Globus pallidus (tissue), 1 donor: ENCODE data around the gene PDGFA.

Experiments used
- DNase-seq: peaks from one replicate; pipeline ENCODE4 v3.0.0-alpha.2; 2015; ENCODE audit warnings: low spot score

Gene PDGFA

GRCh38 chr7:460374-461116, 59.1 kb downstream of the PDGFA start:
- no peak for DNase-seq

GRCh38 chr7:459584-460373, 59.9 kb downstream of the PDGFA start:
- no peak for DNase-seq

GRCh38 chr7:458511-459245, 61.0 kb downstream of the PDGFA start:
- no peak for DNase-seq

- DNase-seq, result no peak
These were observed 61.7 kb downstream of the PDGFA start for GRCh38 chr7:457814-458510.

- DNase-seq, result no peak
These were observed 64.3 kb downstream of the PDGFA start for GRCh38 chr7:455110-455928.

GRCh38 chr7:454356-455109, 65.1 kb downstream of the PDGFA start:
- DNase-seq, result no peak

- no peak for DNase-seq
These were observed 65.9 kb downstream of the PDGFA start for GRCh38 chr7:453597-454306.

GRCh38 chr7:452791-453455, 66.7 kb downstream of the PDGFA start:
- DNase-seq, result no peak

GRCh38 chr7:452226-452751, 67.4 kb downstream of the PDGFA start:
- DNase-seq, result no peak

GRCh38 chr7:451255-452225, 68.1 kb downstream of the PDGFA start:
- no peak for DNase-seq

- DNase-seq, result no peak
These were observed 68.9 kb downstream of the PDGFA start for GRCh38 chr7:450741-451140.

GRCh38 chr7:450036-450435, 69.6 kb downstream of the PDGFA start:
- no peak for DNase-seq

- no peak for DNase-seq
These were observed 70.2 kb downstream of the PDGFA start for GRCh38 chr7:449324-450019.

GRCh38 chr7:447523-447922, 72.1 kb downstream of the PDGFA start:
- no peak for DNase-seq
